NCI-H2196 treated with DMSO at 0.1 percent for 48 hours (cell line): ENCODE data around the gene SEMA6B.
"Not testable (repeated sequence)": the region's sequence is repeated elsewhere in the genome, so short reads cannot be mapped to it uniquely, and the experiment has no call there.

ENCODE experiments used
- DNase-seq: peaks from one replicate; lab custom pipeline; 2025; ENCODE audit not compliant: unreplicated experiment; lab: John Stamatoyannopoulos, UW

The SEMA6B gene, protein sequence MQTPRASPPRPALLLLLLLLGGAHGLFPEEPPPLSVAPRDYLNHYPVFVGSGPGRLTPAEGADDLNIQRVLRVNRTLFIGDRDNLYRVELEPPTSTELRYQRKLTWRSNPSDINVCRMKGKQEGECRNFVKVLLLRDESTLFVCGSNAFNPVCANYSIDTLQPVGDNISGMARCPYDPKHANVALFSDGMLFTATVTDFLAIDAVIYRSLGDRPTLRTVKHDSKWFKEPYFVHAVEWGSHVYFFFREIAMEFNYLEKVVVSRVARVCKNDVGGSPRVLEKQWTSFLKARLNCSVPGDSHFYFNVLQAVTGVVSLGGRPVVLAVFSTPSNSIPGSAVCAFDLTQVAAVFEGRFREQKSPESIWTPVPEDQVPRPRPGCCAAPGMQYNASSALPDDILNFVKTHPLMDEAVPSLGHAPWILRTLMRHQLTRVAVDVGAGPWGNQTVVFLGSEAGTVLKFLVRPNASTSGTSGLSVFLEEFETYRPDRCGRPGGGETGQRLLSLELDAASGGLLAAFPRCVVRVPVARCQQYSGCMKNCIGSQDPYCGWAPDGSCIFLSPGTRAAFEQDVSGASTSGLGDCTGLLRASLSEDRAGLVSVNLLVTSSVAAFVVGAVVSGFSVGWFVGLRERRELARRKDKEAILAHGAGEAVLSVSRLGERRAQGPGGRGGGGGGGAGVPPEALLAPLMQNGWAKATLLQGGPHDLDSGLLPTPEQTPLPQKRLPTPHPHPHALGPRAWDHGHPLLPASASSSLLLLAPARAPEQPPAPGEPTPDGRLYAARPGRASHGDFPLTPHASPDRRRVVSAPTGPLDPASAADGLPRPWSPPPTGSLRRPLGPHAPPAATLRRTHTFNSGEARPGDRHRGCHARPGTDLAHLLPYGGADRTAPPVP

DNA sequence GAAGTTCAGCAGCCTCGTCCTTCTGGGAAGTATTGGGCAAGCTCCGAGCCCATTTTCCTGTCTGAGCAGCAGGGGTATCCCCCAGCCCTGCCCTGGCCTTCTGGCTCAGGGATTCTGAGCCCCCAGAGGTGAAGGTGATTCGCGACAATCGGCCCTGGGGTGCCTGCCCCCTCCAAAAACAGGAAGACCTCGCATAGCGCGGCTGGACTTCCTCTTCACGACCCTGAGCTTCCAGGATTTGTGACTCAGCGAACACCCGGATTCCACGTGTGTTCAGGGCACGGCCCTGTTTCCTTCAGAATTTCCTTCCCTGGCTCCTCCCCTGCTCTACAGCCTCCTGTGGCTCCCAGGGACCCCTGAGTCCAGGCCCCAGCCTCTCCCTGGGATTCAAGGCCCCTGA is at the start of gene SEMA6B:
Gene SEMA6B (minus strand): TSS at position 116 of the 400 bp plus-strand sequence. CDS start 1,227 bp downstream, outside the sequence.
- no peak for DNase-seq

DNA sequence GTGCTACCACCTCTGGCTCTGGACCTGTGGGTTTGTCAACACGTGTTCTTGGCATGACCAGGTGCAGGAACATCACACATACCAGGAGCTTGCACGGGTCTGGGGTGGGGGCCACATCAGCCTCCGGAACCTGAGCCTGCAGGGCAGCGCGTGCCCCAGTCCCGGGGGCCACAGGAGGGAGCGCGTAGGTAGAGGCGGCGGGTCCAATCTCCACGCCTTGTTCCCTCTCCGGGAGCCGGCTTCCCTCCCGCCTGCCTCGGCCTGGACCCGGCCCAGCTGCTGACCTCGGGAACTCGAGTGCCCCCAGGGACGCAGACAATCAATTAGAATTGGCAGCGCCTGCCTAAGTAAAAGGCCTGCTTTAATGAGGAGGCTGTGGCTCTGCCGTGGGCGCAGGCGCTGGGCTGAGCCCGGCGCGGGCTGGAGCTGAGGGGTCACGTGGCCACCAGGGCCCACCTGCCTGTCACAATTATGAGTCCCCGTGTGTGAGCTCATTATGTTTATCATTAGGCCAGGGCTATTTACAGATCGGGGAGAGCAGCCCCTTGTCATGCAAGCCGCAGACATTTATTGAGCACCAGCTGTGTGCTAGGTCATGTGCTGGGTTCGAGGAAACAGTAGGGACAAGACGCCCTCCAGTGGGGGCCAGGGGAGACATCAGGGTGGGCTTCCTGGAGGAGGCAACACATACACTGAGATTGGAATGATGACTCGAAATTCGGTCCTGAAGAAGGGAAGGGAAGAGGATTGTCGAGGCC is 47.6 kb upstream of the SEMA6B start:
- DNase-seq, result no peak

DNA sequence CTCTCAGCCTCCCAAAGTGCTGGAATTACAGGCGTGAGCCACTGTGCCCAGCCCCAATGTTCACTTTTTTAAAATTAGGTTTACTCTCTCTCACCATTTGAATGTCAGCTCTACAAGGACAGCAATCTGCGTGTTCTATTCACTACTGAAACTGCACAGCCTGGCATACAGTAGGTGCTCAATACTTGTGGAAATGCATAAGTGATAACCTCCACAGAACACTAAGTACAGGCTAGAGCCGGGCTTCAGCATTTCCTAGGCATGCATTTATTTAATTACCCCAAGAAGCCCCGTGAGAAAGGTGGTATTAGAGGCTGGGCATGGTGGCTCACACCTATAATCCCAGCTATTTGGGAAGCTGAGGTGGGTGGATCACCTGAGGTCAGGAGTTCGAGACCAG is 46.7 kb upstream of the SEMA6B start:
- DNase-seq, result no peak

DNA sequence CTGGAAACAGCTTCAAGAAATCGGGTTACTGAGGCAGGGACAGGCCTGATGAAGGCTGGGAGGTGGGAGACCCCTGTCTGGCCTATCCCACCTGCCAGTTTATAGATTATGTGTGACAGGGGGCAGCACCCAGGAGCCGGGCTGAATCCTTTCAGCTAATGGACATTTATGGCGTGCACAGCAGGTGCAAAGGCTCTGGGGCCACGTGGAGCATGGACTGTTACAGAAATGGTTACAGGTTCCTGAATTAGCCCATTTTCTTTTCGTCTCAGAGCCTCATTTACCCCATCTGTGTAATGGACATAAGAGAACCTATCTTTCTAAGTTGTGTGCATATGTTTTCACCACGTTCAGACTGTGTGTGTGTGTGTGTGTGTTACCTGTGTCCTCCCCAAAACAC is 45.4 kb upstream of the SEMA6B start:
- no peak for DNase-seq

DNA sequence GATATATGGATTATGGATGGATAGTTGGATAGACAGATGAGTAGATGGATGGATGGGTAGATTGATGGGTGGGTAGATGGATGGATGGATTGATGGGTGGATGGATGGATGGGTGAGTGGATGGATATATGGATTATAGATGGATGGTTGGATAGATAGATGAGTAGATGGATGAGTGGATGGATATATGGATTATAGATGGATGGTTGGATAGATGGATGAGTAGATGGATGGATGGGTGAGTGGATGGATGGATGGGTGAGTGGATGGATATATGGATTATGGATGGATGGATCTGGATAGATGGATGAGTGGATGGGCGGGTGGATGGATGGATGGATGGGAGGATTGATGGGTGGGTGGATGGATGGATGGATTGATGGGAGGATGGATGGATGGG is 43.4 kb upstream of the SEMA6B start:
- DNase-seq, result no peak

DNA sequence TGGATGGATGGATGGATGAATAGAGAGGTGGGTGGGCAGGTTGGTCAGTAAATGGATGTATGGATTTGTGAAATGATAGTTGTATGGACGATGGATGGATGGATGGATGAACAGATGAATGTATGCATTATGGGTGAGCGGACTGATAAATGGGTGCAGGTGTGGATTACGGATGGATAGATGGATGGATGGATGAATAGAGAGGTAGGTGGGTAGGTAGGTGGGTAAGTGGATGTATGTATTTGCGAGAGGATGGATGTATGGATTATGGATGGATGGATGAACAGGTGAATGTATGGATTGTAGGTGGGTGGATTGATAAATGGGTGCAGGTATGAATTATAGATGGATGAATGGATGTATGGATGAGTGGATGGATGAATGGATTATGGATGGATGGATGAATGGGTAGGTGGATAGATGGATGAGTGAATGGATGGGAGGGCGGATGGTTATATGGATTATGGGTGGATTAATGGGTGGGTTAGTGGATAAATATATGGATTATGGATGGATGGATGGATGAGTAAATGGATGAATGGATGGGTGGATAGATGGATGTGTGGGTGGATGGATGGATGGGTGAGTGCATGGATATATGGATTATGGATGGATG is 42.8 kb upstream of the SEMA6B start:
- no peak for DNase-seq

DNA sequence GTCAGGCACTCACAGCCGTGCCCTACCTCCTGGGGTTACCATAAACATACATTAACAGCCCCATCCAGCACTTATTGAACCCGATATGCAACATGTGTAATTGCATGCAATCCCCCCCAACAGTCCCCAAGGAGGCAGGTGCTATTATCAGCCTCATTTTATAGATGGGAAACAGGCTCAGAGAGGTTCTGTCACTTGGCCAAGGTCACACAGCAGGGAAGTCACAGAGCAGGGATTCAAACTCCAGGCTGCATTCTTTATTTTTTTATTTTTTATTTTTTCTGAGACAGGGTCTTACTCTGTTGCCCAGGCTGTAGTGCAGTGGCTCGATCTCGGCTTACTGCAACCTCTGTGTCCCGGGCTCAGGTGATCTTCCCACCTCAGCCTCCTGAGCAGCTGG is 41.4 kb upstream of the SEMA6B start:
- DNase-seq, result no peak

DNA sequence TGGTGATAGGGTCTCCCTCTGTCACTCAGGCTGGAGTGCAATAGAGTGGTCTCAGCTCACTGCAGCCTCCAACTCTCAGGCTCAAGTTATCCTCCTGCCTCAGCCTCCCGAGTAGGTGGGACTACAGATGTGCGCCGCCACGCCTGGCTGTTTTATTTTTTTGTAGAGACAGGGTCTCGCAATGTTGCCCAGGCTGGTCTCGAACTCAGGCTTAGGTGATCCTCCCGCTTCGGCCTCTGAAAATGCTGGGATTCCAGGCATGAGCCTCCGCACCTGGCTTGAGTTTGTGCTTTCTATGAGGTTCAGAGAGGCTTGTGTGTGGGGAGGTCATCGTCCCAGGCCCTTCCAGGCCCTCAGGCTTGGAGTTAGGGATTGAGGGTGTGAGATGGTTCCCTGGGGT is 40.6 kb upstream of the SEMA6B start:
- DNase-seq, result no peak

DNA sequence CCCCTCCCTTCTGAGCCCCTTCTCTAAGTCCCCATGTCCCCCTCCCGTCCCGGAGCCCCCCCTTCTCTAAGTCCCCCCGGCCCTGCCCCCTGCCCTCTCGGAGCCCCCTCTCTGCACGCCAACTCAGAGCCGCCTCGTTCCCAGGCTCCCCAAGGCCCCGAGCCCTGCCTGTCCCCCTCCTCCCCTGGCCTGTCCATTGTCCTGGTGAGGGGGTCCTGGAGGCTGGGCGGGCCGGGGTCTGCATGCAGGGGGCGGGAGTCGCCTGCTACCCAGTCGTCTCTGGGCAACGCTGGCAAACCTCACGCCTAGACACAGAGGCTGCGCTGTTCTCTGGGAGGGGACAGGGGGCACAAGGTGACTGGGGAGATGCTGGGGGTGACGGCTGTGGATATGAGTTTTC is 39.2 kb upstream of the SEMA6B start:
- DNase-seq, result no peak

DNA sequence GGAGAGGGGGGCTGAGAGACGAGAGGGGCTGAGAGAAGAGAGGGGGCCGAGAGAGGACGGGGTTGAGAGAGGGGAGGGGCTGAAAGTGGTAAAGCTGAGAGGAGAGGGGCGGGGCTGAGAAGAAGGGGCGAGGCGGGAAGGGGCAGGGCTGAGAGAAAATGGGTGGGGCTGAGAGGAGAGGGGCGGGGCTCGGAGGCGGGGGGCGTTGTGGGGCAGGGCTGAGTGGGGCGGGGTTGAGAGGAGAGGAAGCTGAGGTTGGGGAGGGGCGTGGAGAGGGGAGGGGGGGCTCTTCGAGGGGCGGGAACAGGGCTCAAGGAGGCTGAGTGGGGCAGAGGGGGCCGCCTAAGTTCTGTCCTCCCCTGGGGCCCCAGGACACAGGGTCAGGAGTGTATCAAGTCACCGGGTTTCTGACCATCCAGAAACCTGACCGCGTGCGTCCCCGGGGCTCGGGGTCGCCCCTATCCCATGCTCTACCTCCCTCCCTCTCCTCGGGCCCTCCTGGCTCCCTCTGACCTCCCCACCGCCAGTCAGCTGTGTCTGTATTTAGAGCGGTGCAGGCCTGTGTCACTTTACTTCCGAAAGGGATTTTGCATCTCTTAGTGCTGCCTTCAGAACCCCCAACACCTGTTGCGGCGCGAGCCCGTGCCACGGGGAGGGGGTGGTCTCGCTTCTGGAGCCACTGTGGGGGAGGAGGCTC is 38.6 kb upstream of the SEMA6B start:
- peak; percentile 30 for DNase-seq

DNA sequence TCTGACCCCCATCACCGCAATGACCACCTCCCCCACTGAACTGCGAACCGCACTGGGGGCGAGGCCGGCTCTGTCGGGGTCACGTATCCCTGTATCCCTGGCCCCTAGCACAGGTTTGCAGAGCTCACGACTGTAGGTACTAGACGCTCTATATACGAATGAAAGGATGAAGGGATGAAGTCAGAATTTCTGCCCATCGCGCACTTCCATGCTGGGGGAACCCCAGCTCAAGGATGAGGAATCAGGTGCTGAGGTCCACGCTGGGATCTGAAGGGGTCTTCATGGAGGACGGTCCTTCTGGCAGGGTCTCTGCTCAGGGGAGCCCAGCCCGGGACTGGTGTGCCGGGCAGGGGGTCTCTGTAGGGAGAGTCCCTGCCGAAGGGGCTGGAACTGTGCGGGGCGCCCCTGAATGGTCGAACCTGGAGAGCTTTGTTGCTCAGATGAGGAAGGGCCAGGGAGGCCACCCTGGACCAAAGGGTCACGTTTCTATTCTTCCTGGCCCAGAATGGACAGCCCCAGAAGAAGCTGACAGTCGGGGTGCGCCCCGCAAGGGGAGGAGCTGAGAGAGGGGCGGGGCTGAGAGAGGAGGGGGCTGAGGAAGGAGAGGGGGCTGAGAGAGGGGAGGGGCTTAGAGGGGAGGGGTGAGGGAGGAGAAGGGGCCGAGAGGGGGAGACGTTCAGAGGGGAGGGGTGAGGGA is 37.9 kb upstream of the SEMA6B start:
- DNase-seq, result no peak

DNA sequence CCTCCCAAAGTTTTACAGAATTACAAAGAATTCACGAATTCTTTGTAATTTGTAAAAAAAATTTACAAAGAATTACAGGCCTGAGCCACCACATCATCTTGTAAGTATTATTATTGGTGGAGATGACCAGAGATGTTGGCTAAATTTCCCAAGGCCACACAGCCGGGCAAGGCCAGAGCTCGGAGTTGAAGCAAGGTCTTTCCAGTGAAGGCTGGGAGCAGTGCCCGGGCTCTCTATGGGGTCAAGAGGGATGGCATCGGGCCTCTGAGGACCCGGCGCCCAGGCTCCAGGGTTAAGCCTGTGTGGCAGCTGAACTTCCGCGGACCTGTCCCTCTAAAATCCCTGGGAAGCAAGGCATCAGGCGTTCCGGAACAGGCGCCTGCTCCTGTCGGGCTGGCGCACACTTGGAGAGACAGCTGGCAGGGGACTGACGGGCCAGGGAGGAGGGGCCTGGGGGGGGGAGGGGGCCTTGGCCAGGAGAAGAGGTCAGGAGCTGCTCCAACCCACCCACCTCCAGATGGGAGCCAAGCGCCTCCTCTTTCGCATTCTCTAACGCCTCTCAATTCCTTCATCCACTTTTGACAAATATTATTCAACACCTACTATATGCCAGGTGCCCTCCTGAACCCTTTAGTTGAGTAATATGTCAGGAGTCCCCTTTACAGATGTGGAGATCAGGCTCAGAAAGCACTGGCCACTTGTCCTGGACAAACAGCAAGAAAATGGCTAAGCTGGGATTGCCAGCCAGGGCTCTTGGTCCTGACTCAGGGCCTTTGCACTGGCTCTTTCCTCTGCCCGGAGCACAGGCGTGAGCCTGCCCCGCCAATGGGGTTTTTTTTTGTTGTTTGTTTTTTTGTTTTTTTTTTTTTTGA is 36.8 kb upstream of the SEMA6B start:
- DNase-seq, result no peak

DNA sequence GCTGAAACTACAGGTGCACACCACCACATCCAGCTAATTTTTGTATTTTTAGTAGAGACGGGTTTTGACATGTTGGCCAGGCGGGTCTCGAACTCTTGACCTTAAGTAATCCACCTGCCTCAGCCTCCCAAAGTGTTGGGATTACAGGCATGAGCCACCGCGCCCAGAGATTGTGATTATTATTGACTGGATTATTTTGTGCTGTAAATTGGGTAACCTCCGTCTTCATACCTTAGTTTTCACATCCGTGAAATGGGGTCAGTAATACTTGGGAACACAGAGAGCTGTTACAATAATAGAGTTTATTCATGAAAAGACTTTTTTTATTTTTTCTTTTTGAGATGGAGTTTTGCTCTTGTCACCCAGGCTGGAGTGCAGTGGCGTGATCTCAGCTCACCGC is 35.7 kb upstream of the SEMA6B start:
- DNase-seq, result not testable (repeated sequence)

DNA sequence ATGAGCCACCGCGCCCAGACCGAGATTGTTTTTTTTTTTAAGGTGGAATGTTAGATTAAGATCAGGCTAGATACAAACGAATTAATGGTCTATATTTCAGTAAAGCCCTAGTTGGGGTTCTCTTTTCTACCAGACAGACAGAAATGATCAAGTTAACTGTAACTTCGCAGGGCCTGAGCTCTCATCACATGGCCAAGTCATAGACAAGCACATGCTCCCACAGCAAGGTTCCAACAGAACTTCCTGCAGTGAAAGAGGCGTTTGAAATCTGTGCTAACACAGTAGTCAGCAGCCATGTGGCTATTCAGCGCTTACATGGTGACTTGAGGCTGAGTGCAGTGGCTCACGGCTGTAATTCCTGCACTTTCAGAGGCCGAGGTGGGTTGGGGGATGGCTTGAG is 34.7 kb upstream of the SEMA6B start:
- no peak for DNase-seq

DNA sequence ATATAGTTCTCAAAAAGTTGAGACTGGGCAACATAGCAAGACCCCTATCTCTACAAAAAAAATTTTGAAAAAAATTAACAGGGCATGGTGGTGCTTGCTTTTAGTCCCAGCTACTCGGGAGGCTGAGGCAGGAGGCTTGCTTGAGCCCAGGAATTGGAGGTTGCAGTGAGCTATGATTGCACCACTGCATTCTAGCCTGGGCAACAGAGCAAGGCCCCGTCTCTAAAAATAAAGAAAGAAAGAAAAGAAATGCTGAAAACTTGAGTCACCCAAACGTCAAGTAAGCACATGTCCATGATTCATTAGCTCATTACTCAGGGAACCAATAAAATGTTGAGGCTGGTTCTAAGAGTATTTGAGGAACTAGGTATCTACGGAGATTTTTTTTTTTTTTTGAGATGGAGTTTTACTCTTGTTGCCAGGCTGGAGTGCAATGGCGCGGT is 33.9 kb upstream of the SEMA6B start:
- DNase-seq, result no peak

DNA sequence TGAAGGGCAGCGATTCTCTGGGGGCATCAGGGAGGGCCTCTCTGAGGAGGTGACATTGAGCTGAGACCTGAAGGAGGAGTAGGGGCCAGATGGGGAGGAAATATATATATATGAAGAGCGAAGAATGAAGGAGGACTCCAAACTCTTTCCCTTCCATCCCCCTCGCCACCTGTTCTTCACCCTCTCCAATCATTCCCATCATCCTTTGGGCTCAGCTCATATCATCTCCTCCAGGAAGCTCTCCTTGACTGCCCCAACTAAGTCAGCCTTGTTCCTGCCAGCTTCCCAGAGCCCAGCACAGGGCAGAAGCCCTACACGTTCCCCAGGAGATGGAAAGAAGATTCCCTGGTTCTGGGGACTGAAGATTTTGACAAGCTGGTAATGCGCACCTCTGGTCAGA is 33.0 kb upstream of the SEMA6B start:
- no peak for DNase-seq

DNA sequence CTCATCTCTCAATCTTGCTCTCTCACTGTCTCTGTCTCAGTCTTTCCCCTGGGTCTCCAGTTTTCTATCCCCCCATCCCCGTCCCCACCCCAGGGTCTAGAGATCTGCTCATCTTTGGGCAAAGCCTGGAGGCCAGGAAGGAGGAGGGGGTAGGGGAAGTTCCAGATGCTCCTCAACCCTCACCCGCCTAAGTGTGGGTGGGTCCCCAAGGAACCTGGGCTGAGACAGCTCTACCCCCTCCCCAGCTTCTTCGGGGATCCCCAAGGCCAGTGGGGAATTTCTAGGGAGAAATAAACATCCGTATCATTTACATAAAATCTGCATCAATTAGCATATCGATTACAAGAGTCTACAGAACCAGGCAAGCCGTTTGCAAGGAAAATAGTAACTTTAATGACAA is 31.8 kb upstream of the SEMA6B start:
- no peak for DNase-seq

DNA sequence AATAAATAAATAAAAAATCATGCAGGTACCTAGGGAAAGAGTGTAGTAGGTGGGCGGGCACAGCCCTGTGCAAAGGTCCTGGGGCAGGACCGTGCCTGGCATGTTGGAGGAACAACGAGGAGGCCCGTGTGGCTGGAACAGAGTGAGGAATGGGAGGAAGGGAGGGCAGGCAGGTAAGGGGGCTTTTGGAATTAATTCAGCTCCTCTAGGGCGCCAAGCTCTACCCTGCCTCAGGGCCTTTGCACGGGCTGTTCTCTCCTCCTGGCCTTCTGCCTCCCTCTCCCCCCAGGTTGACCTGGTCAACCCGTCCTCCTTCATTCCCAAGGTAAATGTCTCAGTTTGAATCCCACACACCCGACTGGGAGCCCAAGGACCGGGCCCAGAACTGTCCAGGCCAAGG is 31.1 kb upstream of the SEMA6B start:
- no peak for DNase-seq
